ENCODE data around the gene POLR3GL. TPM values are rescaled to one million over a fixed set of nuclear protein-coding genes. Genes with fewer than 3 reads are reported as not detected.

The POLR3GL gene
- total and polyA plus RNA-seq, 10 of the 15 experiments (the other 5 are each of a cell fraction or from before 2014, with no cell fraction given), result 12.8 to 47.0 (median 26.6) TPM

DNA sequence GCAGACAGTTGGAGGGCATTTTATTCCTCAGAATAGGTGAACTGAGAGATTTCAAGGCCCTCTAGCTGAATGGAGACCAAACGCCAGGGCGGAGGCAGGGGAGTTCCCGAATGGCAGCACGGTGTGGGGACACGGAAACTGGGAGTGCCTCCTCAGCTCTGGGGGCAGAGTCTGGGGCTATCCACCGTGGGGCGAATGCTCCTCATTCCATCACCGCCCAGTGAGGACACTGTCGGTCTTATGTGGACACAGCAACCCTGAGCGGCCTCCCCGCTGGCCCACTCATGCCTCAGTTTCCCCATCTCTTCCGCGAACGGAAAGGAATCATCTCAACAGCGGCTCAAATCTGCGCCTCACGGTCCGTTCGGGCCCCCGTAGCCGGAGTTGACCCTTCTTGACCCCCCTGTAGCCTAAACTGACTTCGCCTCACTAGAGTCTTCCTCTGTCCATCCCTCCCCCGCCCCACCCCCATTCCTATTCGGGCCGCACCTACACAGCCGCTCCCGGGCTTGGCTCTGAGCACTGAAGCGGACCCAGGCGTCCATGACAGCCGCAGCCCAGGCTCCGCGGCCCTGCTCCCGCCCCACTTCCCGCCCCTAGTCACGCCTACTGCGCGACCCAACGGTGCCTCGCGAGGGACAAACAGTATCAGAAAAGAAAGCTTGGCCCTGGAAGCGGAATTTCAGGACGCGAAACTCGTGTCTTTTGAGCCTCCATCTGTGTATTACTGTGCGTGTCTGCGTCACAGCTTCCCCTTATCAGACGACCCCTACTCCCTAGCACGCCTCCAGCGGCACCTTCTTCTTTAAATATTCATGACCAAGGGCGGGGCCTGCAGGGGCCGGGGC lies 46.1 kb upstream of the POLR3GL start, which contains the start of gene PEX11B (continued):
- no peak for TF ChIP-seq EGR1 (IDR thresholded peaks at IDR 0.05; ENCODE audit: borderline replicate concordance in 1 of 2, low read depth in 2 of 2, low read length in 2 of 2)
- TF ChIP-seq, protein P1, sequence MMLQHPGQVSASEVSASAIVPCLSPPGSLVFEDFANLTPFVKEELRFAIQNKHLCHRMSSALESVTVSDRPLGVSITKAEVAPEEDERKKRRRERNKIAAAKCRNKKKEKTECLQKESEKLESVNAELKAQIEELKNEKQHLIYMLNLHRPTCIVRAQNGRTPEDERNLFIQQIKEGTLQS (IDR thresholded peaks at IDR 0.05; ENCODE audit: borderline replicate concordance, extremely low read depth, low read depth, low read length), result no peak
- no peak for TF ChIP-seq TCF7 (IDR thresholded peaks at IDR 0.05; ENCODE audit: borderline replicate concordance)
- TF ChIP-seq SPI1 (IDR thresholded peaks at IDR 0.05; ENCODE audit: borderline replicate concordance, insufficient read depth, low read depth, low read length), result peak; percentile 27; the same call in 1 of the 2 replicates
- TF ChIP-seq, protein P2, sequence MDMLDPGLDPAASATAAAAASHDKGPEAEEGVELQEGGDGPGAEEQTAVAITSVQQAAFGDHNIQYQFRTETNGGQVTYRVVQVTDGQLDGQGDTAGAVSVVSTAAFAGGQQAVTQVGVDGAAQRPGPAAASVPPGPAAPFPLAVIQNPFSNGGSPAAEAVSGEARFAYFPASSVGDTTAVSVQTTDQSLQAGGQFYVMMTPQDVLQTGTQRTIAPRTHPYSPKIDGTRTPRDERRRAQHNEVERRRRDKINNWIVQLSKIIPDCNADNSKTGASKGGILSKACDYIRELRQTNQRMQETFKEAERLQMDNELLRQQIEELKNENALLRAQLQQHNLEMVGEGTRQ (IDR thresholded peaks at IDR 0.05; ENCODE audit: borderline replicate concordance, low read depth, low read length), result no peak
- peak; percentile 90 for TF ChIP-seq TAF1 (IDR thresholded peaks at IDR 0.05; ENCODE audit: borderline replicate concordance, low read depth, low read length)
- TF ChIP-seq CHD4 (IDR thresholded peaks at IDR 0.05), result no peak
- peak; percentile 22 for TF ChIP-seq SMAD1 (IDR thresholded peaks at IDR 0.05; ENCODE audit: low read depth, partially characterized antibody)
- TF ChIP-seq RCOR1 (conservative IDR thresholded peaks at IDR 0.05; ENCODE audit: low read depth, low read length), result no peak
- TF ChIP-seq ASH2L (IDR thresholded peaks at IDR 0.05; ENCODE audit: borderline replicate concordance, low read depth), result no peak
- TF ChIP-seq ZNF274 (IDR thresholded peaks at IDR 0.05; ENCODE audit: insufficient read depth, insufficient read length), result no peak
- TF ChIP-seq, protein P3, sequence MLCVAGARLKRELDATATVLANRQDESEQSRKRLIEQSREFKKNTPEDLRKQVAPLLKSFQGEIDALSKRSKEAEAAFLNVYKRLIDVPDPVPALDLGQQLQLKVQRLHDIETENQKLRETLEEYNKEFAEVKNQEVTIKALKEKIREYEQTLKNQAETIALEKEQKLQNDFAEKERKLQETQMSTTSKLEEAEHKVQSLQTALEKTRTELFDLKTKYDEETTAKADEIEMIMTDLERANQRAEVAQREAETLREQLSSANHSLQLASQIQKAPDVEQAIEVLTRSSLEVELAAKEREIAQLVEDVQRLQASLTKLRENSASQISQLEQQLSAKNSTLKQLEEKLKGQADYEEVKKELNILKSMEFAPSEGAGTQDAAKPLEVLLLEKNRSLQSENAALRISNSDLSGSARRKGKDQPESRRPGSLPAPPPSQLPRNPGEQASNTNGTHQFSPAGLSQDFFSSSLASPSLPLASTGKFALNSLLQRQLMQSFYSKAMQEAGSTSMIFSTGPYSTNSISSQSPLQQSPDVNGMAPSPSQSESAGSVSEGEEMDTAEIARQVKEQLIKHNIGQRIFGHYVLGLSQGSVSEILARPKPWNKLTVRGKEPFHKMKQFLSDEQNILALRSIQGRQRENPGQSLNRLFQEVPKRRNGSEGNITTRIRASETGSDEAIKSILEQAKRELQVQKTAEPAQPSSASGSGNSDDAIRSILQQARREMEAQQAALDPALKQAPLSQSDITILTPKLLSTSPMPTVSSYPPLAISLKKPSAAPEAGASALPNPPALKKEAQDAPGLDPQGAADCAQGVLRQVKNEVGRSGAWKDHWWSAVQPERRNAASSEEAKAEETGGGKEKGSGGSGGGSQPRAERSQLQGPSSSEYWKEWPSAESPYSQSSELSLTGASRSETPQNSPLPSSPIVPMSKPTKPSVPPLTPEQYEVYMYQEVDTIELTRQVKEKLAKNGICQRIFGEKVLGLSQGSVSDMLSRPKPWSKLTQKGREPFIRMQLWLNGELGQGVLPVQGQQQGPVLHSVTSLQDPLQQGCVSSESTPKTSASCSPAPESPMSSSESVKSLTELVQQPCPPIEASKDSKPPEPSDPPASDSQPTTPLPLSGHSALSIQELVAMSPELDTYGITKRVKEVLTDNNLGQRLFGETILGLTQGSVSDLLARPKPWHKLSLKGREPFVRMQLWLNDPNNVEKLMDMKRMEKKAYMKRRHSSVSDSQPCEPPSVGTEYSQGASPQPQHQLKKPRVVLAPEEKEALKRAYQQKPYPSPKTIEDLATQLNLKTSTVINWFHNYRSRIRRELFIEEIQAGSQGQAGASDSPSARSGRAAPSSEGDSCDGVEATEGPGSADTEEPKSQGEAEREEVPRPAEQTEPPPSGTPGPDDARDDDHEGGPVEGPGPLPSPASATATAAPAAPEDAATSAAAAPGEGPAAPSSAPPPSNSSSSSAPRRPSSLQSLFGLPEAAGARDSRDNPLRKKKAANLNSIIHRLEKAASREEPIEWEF (IDR thresholded peaks at IDR 0.05; ENCODE audit: insufficient replicate concordance, low read depth, low read length), result no peak
- TF ChIP-seq GABPA (IDR thresholded peaks at IDR 0.05; ENCODE audit: low read depth), result no peak
- TF ChIP-seq POU2F2 (IDR thresholded peaks at IDR 0.05; ENCODE audit: borderline replicate concordance, low read depth, low read length), result peak; percentile 95
- TF ChIP-seq, protein P4, sequence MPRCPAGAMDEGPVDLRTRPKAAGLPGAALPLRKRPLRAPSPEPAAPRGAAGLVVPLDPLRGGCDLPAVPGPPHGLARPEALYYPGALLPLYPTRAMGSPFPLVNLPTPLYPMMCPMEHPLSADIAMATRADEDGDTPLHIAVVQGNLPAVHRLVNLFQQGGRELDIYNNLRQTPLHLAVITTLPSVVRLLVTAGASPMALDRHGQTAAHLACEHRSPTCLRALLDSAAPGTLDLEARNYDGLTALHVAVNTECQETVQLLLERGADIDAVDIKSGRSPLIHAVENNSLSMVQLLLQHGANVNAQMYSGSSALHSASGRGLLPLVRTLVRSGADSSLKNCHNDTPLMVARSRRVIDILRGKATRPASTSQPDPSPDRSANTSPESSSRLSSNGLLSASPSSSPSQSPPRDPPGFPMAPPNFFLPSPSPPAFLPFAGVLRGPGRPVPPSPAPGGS (IDR thresholded peaks at IDR 0.05; ENCODE audit: borderline replicate concordance, insufficient read depth, low read depth, low read length, poor library complexity, severe bottlenecking), result no peak
- peak; percentile 90 for TF ChIP-seq CHD2 (IDR thresholded peaks at IDR 0.05; ENCODE audit: borderline replicate concordance, low read depth, low read length)
- TF ChIP-seq STAT1 (conservative IDR thresholded peaks at IDR 0.05), result no peak

Measured in GM12878 (cell line).